NK-92 (cell line): ENCODE data around the gene SLC39A3.
A peak's percentile ranks its signal among the peaks of the same experiment; 100 is the strongest.

Experiments used
- DNase-seq: peaks from one replicate; lab custom pipeline; 2025; ENCODE audit not compliant: unreplicated experiment; lab: John Stamatoyannopoulos, UW

The SLC39A3 gene

DNA sequence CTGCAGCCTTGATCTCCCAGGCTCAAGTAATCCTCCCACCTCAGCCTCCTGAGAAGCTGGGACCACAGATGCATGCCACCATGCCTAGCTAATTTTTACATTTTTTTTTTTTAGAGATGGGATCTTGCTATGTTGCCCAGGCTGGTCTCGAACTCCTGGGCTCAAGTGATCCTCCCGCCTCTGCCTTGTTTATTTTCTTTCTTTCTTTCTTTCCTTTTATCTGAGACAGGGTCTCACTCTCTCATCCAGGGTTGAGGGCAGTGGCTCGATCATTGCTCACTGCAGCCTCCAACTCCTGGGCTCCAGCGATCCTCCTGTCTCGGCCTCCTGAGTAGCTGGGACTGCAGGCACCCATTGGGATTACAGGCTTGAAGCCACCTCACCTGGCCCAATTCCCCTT is 33.6 kb downstream of the SLC39A3 start:
- no peak for DNase-seq

DNA sequence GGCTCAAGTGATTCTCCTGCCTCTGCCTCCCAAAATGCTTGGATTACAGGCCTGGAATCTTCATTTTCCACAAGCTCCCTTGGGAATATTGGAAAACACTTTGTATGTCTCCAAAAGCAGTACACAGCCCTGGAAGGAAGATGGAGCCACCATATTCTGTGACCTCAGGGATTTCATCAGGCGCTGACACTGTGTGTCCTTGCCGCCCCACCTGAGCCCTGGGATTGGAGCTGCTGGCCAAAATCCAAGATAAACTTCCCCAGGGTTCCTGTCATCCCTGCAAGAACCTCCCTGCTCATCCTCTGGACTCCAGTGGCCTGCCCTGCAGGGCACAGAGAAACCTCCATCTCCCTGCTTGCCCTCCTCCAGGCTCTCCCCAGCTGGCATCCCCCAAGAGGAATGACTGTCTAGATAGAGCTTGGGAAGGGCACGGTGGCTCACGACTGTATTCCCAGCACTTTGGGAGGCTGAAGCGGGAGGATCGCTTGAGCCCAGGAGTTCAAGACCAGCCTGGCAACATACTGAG is 36.1 kb downstream of the SLC39A3 start:
- no peak for DNase-seq

DNA sequence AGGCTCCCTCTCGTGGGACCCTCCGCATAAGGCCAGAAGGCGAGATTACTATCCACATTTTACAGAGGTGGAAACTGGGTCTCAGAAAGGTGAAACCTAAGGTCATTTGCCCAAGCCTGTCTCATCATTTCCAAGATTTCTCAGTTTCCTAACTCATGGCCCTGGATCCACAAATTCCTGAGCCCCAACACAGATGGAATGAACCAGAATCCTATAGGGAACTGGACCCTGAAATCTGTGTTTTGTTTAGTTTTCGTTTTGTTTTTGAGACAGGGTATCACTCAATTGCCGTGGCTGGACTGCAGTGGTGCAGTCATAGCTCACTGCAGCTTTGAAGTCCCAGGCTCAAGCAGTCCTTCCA is 36.8 kb downstream of the SLC39A3 start:
- no peak for DNase-seq

DNA sequence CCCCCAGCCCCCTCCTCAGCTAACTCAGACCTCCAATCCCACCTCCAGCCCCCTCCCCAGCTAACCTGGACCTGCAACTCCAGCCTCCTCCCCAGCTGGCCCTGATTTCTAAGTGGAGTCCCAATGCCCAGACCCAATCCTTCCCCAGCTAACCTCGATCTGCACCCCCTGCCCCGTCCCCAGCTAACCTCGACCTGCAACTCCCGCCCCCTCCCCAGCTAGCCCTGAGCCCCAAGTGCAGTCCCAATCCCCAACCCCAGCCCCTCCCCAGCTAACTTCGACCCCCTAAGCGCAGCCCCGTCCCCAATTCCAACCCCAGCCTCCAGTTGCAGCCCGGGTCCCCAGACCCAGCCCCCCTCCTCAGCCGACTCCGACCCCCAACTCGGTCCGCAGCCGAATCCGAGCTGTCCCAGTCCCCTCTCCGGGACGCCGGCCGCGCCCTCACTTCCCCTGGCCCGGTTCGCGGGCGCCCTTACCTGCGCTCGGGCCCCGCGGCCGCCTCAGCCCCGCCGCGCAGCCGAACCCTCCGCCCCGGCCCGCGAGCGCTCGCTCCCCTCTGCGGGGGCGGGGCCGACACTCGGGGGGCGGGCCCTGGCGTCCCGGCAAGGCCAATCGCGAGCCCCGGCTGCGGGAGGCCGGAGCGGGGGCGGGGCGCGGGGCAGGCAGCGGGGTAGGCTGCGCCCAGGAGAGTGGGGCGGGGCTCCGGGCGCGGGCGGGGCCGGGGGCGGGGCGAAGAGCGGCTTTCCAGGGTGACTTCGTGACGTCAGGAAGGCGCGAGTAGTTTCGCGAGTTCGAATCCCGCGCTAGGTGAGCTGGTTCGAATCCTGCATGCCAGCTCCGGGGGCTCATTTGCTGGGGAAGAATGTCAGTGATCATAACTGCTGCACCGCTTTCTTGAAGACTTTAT is 37.4 kb downstream of the SLC39A3 start, which contains the start of gene GNG7:
Gene GNG7, minus strand, starts transcription at position 525 of the 907 bp plus-strand sequence. CDS start 182,006 bp downstream, outside the sequence.
- peak; percentile 58 for DNase-seq

- no peak for DNase-seq
Observed at GRCh38 chr19:2701361-2702169, 38.3 kb downstream of the SLC39A3 start.

GRCh38 chr19:2700660-2701360 is 39.0 kb downstream of the SLC39A3 start:
- DNase-seq = no peak

GRCh38 chr19:2699413-2700140 is 40.2 kb downstream of the SLC39A3 start:
- no peak for DNase-seq

- no peak for DNase-seq
Observed at GRCh38 chr19:2694196-2694595, 45.6 kb downstream of the SLC39A3 start.

- DNase-seq = no peak
Observed at GRCh38 chr19:2693492-2694160, 46.2 kb downstream of the SLC39A3 start.

- no peak for DNase-seq
Observed at GRCh38 chr19:2691951-2692350, 47.9 kb downstream of the SLC39A3 start.

- no peak for DNase-seq
Observed at GRCh38 chr19:2690856-2691255, 49.0 kb downstream of the SLC39A3 start.

DNA sequence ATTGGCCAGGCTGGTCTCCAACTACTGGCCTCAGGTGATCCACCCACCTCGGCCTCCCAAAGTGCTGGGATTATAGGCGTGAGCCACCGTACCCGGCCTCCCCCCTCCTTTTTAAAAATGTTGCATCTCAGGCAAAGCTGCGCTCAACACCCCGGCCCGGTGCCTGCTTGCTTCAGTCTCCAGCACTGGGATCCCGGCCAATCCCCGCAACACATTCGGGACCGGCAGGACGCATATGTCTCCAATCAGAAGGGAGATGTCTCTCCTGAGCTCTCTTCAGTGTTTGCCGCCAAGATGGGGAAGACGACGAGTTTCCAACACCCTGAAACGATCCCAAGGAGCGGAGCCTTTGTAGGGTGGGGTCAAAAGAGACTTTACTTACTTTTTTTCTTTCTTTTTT is 53.5 kb downstream of the SLC39A3 start:
- DNase-seq = no peak

GRCh38 chr19:2685204-2685704 is 54.6 kb downstream of the SLC39A3 start:
- DNase-seq = no peak

GRCh38 chr19:2683430-2684003 is 56.3 kb downstream of the SLC39A3 start:
- DNase-seq = no peak
